Thyroid gland (tissue), 4 donors: ENCODE data around the gene OVOL2.

Experiments used
- CTCF ChIP-seq, 6 experiments: fragments of 200-600 bp in 3 of 6; fragments of 450-650 bp in 3 of 6; sonication (generic) in 3 of 6; IDR thresholded peaks; one replicate each; pipeline ENCODE4 v1.5.1; 2016 to 2019; ENCODE audit warnings: antibody characterized with exemption in 6 of 6, mild to moderate bottlenecking in 2 of 6, inconsistent platforms in 1 of 6, moderate library complexity in 1 of 6
- POLR2A ChIP-seq, 2 donors: fragments of 450-650 bp; IDR thresholded peaks; one replicate each; pipeline ENCODE4 v1.6.1; 2017; ENCODE audit warnings: antibody characterized with exemption in 2 of 2, mild to moderate bottlenecking in 2 of 2, moderate library complexity in 1 of 2

- no peak for TF ChIP-seq POLR2A (IDR thresholded peaks at IDR 0.05)
- no peak for TF ChIP-seq CTCF (IDR thresholded peaks at IDR 0.05)
Measured at GRCh38 chr20:18009116-18009515, 48.6 kb downstream of the OVOL2 start.
